SK-N-SH treated with all-trans-retinoic acid at 6 μM for 48 hours (cell line): ENCODE data around the gene NTN3.

ENCODE experiments used
- ATAC-seq: fragments of 200-7000 bp; cut with Tn5 transposase; 3 replicates; pipeline ENCODE4 v1.9.1; 2020; ENCODE audit warnings: mild to moderate bottlenecking, moderate library complexity
- ARNTL ChIP-seq: fragments of 450-650 bp; formaldehyde crosslinking; IDR thresholded peaks from 2 replicates; pipeline ENCODE4 v1.5.0; 2020; ENCODE audit warnings: low read depth, mild to moderate bottlenecking, moderate library complexity, borderline replicate concordance
- BACH2 ChIP-seq: fragments of 250-450 bp; sonication (Bioruptor Pico); IDR thresholded peaks from 2 replicates; pipeline ENCODE4 v1.9.0; 2021; ENCODE audit warnings: mild to moderate bottlenecking, borderline replicate concordance
- CSDC2 ChIP-seq: fragments of 250-450 bp; sonication (Bioruptor Pico); IDR thresholded peaks from 2 replicates; pipeline ENCODE4 v1.5.0; 2020; ENCODE audit warnings: mild to moderate bottlenecking, moderate library complexity
- CSRNP3 ChIP-seq: fragments of 250-450 bp; sonication (Bioruptor Pico); IDR thresholded peaks from 2 replicates; pipeline ENCODE4 v1.5.1; 2021; ENCODE audit warnings: mild to moderate bottlenecking, moderate library complexity
- ESRRG ChIP-seq: fragments of 250-450 bp; sonication (Bioruptor Pico); IDR thresholded peaks from 2 replicates; pipeline ENCODE4 v1.6.1; 2021; ENCODE audit warnings: mild to moderate bottlenecking
- GLIS3 ChIP-seq: fragments of 250-450 bp; sonication (Bioruptor Pico); IDR thresholded peaks from 2 replicates; pipeline ENCODE4 v1.5.0; 2020; ENCODE audit warnings: mild to moderate bottlenecking, moderate library complexity
- OSR1 ChIP-seq: fragments of 250-450 bp; sonication (Bioruptor Pico); IDR thresholded peaks from 2 replicates; pipeline ENCODE4 v1.8.0; 2022; ENCODE audit warnings: moderate library complexity, mild to moderate bottlenecking, inconsistent platforms
- PATZ1 ChIP-seq: fragments of 250-450 bp; sonication (Bioruptor Pico); IDR thresholded peaks from 2 replicates; pipeline ENCODE4 v1.8.0; 2020; ENCODE audit warnings: mild to moderate bottlenecking, moderate library complexity, borderline replicate concordance
- POU6F1 ChIP-seq: fragments of 250-450 bp; sonication (Bioruptor Pico); IDR thresholded peaks from 2 replicates; pipeline ENCODE4 v1.8.0; 2021; ENCODE audit warnings: low read depth, mild to moderate bottlenecking, moderate library complexity, borderline replicate concordance
- PPARA ChIP-seq: fragments of 250-450 bp; sonication (Bioruptor Pico); IDR thresholded peaks from 2 replicates; pipeline ENCODE4 v1.5.0; 2020; ENCODE audit warnings: mild to moderate bottlenecking, borderline replicate concordance
- RARB ChIP-seq: fragments of 250-450 bp; sonication (Bioruptor Pico); IDR thresholded peaks from 2 replicates; pipeline ENCODE4 v1.8.0; 2021; ENCODE audit warnings: mild to moderate bottlenecking, moderate library complexity
- SNAI2 ChIP-seq: fragments of 250-450 bp; sonication (Bioruptor Pico); IDR thresholded peaks from 2 replicates; pipeline ENCODE4 v1.5.0; 2020; ENCODE audit warnings: mild to moderate bottlenecking, moderate library complexity
- TCF4 ChIP-seq: fragments of 250-450 bp; sonication (Bioruptor Pico); IDR thresholded peaks from 2 replicates; pipeline ENCODE4 v1.8.0; 2021; ENCODE audit warnings: mild to moderate bottlenecking, moderate library complexity, borderline replicate concordance
- TSHZ2 ChIP-seq: fragments of 250-450 bp; sonication (Bioruptor Pico); IDR thresholded peaks from 2 replicates; pipeline ENCODE4 v1.5.0; 2020; ENCODE audit warnings: mild to moderate bottlenecking, moderate library complexity
- ZC3H10 ChIP-seq: fragments of 250-450 bp; sonication (Bioruptor Pico); IDR thresholded peaks from 2 replicates; pipeline ENCODE4 v1.5.1; 2021; ENCODE audit warnings: mild to moderate bottlenecking, moderate library complexity
- ZFP3 ChIP-seq: fragments of 250-450 bp; sonication (Bioruptor Pico); IDR thresholded peaks from 2 replicates; pipeline ENCODE4 v1.5.0; 2020; ENCODE audit warnings: mild to moderate bottlenecking, moderate library complexity
- ZFP30 ChIP-seq: fragments of 450-650 bp; formaldehyde crosslinking; IDR thresholded peaks from 2 replicates; pipeline ENCODE4 v1.5.0; 2022; ENCODE audit warnings: mild to moderate bottlenecking, moderate library complexity
- ZNF565 ChIP-seq: fragments of 450-650 bp; formaldehyde crosslinking; conservative IDR thresholded peaks from 2 replicates; pipeline ENCODE4 v1.5.0; 2020; ENCODE audit warnings: low read depth, mild to moderate bottlenecking, moderate library complexity
- ZNF70 ChIP-seq: fragments of 450-650 bp; formaldehyde crosslinking; IDR thresholded peaks from 2 replicates; pipeline ENCODE4 v1.5.0; 2020; ENCODE audit warnings: mild to moderate bottlenecking, moderate library complexity
- ZNF8 ChIP-seq: fragments of 450-650 bp; formaldehyde crosslinking; IDR thresholded peaks from 2 replicates; pipeline ENCODE4 v1.5.0; 2020; ENCODE audit warnings: mild to moderate bottlenecking, moderate library complexity
- TF ChIP-seq, protein P1 (sequence below): fragments of 250-450 bp; sonication (Bioruptor Pico); IDR thresholded peaks from 2 replicates; pipeline ENCODE4 v1.5.1; 2020; ENCODE audit warnings: low read depth, mild to moderate bottlenecking, moderate library complexity

NTN3 gene

DNA sequence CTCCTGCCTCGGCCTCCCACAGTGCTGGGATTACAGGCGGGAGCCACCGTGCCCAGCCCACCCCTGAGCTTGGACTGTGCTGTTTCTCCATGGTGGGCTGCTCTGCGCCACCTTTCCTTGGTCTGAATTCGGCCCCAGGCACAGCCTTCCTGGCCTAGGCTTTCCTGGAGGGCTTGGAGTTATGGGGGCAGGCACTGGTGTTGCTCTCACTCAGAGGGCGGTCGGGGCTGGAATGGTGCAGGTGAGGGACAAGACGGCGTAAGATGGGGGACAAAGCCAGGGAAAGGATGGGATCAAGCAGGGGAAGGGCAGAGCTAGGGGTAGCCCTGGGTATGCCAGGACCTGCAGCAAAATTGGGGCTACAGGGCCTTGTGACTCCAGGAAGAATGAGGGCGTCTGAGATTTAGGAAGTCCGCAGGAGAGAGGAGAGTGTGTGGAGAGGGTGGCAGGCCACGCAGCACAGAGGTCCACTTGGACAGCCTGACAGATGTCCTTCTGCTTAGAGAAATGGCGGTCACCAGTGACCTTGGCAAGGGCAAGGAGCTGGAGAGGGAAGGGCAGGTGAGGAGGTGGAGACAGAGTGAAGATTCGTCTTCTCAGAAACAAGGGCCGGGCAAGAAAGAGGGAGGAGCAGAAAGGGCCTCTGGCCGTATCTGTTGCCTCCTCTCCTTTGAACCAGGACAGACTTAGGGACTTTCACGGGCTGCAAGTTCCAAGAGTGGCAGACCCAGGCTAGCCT is 41.1 kb downstream of the NTN3 start:
- no peak for TF ChIP-seq TSHZ2 (CRISPR knock-in tag)
- no peak for TF ChIP-seq ARNTL (CRISPR knock-in tag)
- TF ChIP-seq POU6F1 (CRISPR knock-in tag), result no peak
- no peak for TF ChIP-seq PPARA (CRISPR knock-in tag)
- TF ChIP-seq ZNF70, result no peak
- no peak for TF ChIP-seq ZNF565 (CRISPR knock-in tag)
- TF ChIP-seq CSDC2 (CRISPR knock-in tag), result no peak
- TF ChIP-seq, protein P1, sequence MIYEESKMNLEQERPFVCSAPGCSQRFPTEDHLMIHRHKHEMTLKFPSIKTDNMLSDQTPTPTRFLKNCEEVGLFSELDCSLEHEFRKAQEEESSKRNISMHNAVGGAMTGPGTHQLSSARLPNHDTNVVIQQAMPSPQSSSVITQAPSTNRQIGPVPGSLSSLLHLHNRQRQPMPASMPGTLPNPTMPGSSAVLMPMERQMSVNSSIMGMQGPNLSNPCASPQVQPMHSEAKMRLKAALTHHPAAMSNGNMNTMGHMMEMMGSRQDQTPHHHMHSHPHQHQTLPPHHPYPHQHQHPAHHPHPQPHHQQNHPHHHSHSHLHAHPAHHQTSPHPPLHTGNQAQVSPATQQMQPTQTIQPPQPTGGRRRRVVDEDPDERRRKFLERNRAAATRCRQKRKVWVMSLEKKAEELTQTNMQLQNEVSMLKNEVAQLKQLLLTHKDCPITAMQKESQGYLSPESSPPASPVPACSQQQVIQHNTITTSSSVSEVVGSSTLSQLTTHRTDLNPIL (CRISPR knock-in tag), result no peak
- TF ChIP-seq GLIS3 (CRISPR knock-in tag), result no peak
- no peak for TF ChIP-seq TCF4 (CRISPR knock-in tag)
- no peak for TF ChIP-seq ZFP30 (CRISPR knock-in tag)
- TF ChIP-seq RARB, result no peak
- TF ChIP-seq OSR1 (CRISPR knock-in tag), result no peak
- TF ChIP-seq ZFP3 (CRISPR knock-in tag), result no peak
- TF ChIP-seq ZC3H10 (CRISPR knock-in tag), result no peak
- ATAC-seq, result no peak

- TF ChIP-seq PATZ1 (CRISPR knock-in tag) (no peak), SNAI2 (CRISPR knock-in tag) (no peak), ZNF70 (no peak), ARNTL (CRISPR knock-in tag) (no peak), RARB (no peak), BACH2 (no peak), GLIS3 (CRISPR knock-in tag) (no peak), ESRRG (CRISPR knock-in tag) (no peak), OSR1 (CRISPR knock-in tag) (no peak), ZNF8 (no peak), ZFP3 (CRISPR knock-in tag) (no peak), CSDC2 (CRISPR knock-in tag) (no peak), CSRNP3 (CRISPR knock-in tag) (no peak)
- ATAC-seq, result peak; percentile 3; the same call in 2 of the 3 replicates
These were observed 41.8 kb downstream of the NTN3 start for GRCh38 chr16:2512735-2513404.
